ENCODE results near the gene NDUFS7. TPM values are rescaled to one million over a fixed set of nuclear protein-coding genes. Genes with fewer than 3 reads are reported as not detected.

NDUFS7 gene
- total and polyA plus RNA-seq, 8 donors: 31.6 to 217 (median 117) TPM

DNA sequence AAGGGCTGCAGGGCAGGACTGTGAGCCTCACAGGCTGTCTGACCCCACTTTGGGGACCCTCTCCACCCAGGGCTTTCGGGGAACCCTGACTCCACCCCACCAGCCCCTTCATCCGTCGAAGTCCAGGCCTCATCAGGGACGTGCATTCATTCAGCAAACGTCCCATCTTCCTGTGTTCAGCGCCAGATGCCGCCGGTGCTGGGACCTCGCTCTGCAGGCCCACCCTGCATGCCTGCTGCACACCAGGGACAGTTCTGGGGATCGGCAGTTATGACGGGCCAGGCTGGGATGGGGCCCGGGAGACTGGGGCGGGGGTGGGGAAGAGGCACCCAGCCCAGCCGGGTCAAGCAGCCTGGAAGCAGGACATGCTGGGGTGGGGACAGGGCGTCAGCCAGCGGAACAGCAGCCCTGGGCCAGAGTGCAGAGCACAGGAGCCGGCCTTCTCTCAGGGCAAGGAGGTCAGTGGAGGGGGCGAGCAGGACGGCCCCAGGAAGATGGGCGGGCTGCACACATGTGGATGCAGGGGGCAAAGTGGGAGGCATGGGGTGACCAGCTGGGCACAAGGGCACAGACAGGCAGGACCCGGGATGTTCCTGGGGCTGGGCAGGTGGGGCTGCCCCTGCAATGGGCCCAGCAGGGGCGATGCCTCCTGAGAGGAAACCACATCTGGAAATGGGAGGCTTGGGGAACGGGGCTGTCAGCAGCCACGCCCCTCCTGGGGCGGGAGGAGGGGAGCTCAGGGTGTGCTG, 12.5 kb downstream of the NDUFS7 start:
- Histone ChIP-seq H3K4me1 (peaks cover 38 to 51% (median 49%) of the 10 kb centered on the region in 4 donors), H3K27ac (no peak overlapping the region), H3K36me3 (peaks cover 18 to 36% (median 34%) of the 10 kb centered on the region in 4 donors), H3K4me3 (no peak overlapping the region), H3K27me3 (peaks cover 0 to 7% (median 0%) of the 10 kb centered on the region in 3 donors), H3K9me3 (no peaks in the 10 kb centered on the region)
- DNase-seq: no peak
- intact Hi-C loops (cut with DNase I; ENCODE audit: low total_unique reads): no loop called here
- WGBS, 5 donors: 29 to 46% (median 43%) methylated on average over 8 to 25 of the region's 25 CpGs
- TF ChIP-seq POLR2AphosphoS5 (IDR thresholded peaks at IDR 0.05): no peak
- TF ChIP-seq POLR2A (IDR thresholded peaks at IDR 0.05): no peak
- TF ChIP-seq, protein P1, sequence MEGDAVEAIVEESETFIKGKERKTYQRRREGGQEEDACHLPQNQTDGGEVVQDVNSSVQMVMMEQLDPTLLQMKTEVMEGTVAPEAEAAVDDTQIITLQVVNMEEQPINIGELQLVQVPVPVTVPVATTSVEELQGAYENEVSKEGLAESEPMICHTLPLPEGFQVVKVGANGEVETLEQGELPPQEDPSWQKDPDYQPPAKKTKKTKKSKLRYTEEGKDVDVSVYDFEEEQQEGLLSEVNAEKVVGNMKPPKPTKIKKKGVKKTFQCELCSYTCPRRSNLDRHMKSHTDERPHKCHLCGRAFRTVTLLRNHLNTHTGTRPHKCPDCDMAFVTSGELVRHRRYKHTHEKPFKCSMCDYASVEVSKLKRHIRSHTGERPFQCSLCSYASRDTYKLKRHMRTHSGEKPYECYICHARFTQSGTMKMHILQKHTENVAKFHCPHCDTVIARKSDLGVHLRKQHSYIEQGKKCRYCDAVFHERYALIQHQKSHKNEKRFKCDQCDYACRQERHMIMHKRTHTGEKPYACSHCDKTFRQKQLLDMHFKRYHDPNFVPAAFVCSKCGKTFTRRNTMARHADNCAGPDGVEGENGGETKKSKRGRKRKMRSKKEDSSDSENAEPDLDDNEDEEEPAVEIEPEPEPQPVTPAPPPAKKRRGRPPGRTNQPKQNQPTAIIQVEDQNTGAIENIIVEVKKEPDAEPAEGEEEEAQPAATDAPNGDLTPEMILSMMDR (IDR thresholded peaks at IDR 0.05): no peak
- no peak for TF ChIP-seq EP300 (IDR thresholded peaks at IDR 0.05)

DNA sequence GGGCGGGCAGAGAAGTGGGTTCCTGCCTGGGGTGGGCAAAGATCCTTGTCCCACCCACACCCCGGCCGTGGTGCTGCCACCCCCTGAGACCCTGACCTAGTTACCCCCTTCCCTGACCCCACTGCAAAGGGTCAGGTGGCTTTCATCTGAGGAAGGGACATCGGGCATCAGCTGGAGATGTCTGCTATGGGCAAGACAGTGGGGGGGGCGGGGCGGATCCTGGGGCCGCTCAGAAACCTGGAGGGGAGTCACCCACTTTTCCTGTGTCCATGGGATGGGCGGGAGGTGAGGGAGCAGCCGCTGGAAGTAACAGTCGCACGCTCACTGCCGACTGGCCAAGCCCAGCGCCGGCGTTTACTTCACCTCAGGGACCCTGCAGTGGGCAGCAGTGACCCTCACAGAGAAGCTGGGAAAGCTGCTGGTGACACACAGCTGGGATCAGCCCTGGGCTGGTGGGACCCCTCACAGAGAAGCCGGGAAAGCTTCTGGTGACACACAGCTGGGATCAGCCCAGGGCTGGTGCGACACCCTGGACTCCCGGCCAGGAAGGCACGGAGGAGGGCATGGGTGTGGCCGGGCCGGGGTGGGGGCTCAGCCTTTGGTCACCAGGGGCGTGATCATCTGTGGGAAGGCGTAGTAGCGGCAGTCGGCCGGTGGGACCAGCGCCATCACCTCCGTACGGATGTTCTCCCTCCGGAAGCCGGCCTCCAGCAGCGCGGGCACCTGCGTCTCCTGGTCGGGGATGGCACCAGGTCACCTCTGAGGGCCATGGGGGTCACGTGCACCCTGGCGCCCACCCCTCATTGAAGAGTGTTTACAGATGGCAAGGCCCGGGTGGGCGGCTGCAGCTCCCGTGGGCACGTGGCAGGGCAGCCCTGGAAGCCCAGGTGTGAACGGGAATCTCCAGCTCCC, 13.3 kb downstream of the NDUFS7 start:
- Histone ChIP-seq H3K27me3 (peaks cover 0 to 13% (median 0%) of the 10 kb centered on the region in 3 donors), H3K36me3 (peaks cover 17 to 28% (median 26%) of the 10 kb centered on the region in 4 donors), H3K27ac (no peak overlapping the region), H3K4me1 (peaks cover 46 to 59% (median 58%) of the 10 kb centered on the region in 4 donors), H3K4me3 (no peak overlapping the region), H3K9me3 (no peaks in the 10 kb centered on the region)
- intact Hi-C loops (cut with DNase I; ENCODE audit: low total_unique reads): no loop called here
- TF ChIP-seq POLR2A (IDR thresholded peaks at IDR 0.05): no peak
- TF ChIP-seq EP300 (IDR thresholded peaks at IDR 0.05): no peak
- TF ChIP-seq, protein P1 (IDR thresholded peaks at IDR 0.05): no peak
- no peak for TF ChIP-seq POLR2AphosphoS5 (IDR thresholded peaks at IDR 0.05)
- DNase-seq: no peak
- 60 to 81% (median 75%) methylated on average over 20 to 42 of the region's 42 CpGs for WGBS, 5 donors

DNA sequence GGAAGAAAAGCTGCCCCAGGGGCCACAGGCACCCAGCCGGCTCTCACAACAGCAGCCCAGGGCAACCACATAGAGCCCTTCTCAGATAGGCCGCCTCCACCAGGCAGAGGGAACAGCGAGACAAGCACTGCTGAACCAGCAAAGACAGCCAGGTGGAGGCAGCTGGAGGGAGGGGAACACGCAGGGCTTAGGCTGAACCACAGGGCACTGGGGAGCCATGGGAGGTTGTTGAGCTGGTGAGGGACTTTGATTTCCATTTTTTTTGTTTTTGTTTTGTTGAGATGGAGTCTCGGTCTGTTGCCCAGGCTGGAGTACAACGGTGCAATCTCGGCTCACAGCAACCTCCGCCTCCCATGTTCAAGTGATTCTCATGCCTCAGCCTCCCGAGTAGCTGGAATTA, 14.1 kb downstream of the NDUFS7 start:
- Histone ChIP-seq H3K27ac (no peak overlapping the region), H3K4me1 (peaks cover 46 to 67% (median 66%) of the 10 kb centered on the region in 4 donors), H3K27me3 (peaks cover 0 to 16% (median 0%) of the 10 kb centered on the region in 3 donors), H3K4me3 (no peak overlapping the region), H3K9me3 (no peaks in the 10 kb centered on the region), H3K36me3 (peaks cover 9 to 20% (median 18%) of the 10 kb centered on the region in 4 donors)
- intact Hi-C loops (cut with DNase I; ENCODE audit: low total_unique reads): no loop called here
- no peak for DNase-seq
- no peak for TF ChIP-seq POLR2AphosphoS5 (IDR thresholded peaks at IDR 0.05)
- TF ChIP-seq, protein P1 (IDR thresholded peaks at IDR 0.05): no peak
- TF ChIP-seq POLR2A (IDR thresholded peaks at IDR 0.05): no peak
- TF ChIP-seq EP300 (IDR thresholded peaks at IDR 0.05): no peak
- WGBS, 5 donors: 89 to 93% (median 91%) methylated on average over 8 to 9 of the region's 9 CpGs

DNA sequence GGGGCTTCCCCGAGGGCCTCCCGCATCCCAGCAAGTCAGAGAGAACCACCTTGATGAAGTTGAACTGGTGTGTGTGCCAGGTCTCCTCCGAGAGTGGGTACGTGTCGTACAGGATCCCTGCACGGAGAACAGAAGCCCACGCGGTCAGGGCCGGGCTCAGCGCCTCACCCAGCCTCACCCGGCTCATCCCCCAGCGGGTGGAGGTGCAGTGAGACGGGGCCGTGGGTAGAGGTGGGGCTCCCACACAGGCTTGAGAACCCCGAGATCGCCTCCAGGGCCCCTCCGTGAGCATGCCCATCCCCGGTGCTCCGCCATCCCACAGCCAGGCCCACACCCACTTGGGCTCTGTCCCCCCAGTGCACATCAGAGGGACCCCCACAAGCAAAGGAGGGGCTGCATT, 15.4 kb downstream of the NDUFS7 start:
- Histone ChIP-seq H3K9me3 (no peaks in the 10 kb centered on the region), H3K27ac (no peak overlapping the region), H3K4me1 (peaks cover 46 to 73% (median 69%) of the 10 kb centered on the region in 4 donors), H3K4me3 (no peak overlapping the region), H3K36me3 (peaks cover 0 to 7% (median 5%) of the 10 kb centered on the region in 4 donors), H3K27me3 (peaks cover 0 to 20% (median 0%) of the 10 kb centered on the region in 3 donors)
- TF ChIP-seq, protein P1 (IDR thresholded peaks at IDR 0.05): no peak
- TF ChIP-seq EP300 (IDR thresholded peaks at IDR 0.05) (no peak), POLR2A (IDR thresholded peaks at IDR 0.05) (no peak), POLR2AphosphoS5 (IDR thresholded peaks at IDR 0.05) (no peak)
- no peak for DNase-seq
- intact Hi-C loops (cut with DNase I; ENCODE audit: low total_unique reads): no loop called here
- WGBS, 5 donors: 84 to 93% (median 90%) methylated on average over 7 to 19 of the region's 19 CpGs

All from stomach (tissue), 9 donors.